Body of pancreas (tissue), 4 donors: ENCODE measurements around the gene ADGRB3.

Experiments used
- POLR2A ChIP-seq, 3 donors: fragments of 450-650 bp; IDR thresholded peaks; one replicate each; pipeline ENCODE4 v1.6.1; 2016; ENCODE audit warnings: antibody characterized with exemption in 3 of 3, mild to moderate bottlenecking in 2 of 3
- TF ChIP-seq, protein P1 (sequence below), 7 experiments: fragments of 450-650 bp in 4 of 7; fragments of 200-600 bp in 3 of 7; sonication (generic) in 3 of 7; IDR thresholded peaks; one replicate each; pipeline ENCODE4 v1.5.1; 2016 to 2019; ENCODE audit warnings: antibody characterized with exemption in 7 of 7

DNA sequence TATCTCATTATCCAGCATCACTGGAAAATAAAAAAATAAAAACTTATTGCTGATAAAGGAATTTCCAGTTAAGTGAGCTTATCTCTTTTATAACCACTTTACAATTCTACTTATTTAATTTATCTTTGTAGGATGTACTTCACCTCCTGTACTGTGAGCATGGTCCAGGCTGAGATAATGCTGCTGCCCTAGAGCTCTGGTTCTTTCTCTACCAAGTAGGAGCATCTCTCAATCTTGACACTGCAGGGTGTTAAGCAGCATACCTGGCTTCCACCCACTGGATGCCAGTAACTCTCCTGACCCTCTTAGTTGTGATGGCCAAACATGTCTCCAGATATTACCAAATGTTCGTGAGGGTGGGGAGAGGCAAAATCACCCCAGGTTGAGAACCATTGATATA, 454.5 kb downstream of the ADGRB3 start:
- TF ChIP-seq, protein P1, sequence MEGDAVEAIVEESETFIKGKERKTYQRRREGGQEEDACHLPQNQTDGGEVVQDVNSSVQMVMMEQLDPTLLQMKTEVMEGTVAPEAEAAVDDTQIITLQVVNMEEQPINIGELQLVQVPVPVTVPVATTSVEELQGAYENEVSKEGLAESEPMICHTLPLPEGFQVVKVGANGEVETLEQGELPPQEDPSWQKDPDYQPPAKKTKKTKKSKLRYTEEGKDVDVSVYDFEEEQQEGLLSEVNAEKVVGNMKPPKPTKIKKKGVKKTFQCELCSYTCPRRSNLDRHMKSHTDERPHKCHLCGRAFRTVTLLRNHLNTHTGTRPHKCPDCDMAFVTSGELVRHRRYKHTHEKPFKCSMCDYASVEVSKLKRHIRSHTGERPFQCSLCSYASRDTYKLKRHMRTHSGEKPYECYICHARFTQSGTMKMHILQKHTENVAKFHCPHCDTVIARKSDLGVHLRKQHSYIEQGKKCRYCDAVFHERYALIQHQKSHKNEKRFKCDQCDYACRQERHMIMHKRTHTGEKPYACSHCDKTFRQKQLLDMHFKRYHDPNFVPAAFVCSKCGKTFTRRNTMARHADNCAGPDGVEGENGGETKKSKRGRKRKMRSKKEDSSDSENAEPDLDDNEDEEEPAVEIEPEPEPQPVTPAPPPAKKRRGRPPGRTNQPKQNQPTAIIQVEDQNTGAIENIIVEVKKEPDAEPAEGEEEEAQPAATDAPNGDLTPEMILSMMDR (IDR thresholded peaks at IDR 0.05) = no peak
- no peak for TF ChIP-seq POLR2A (IDR thresholded peaks at IDR 0.05)
